Measurements from ENCODE around the gene PPP1R16B. TPM values are rescaled to one million over a fixed set of nuclear protein-coding genes. Genes with fewer than 3 reads are reported as not detected.
A peak's percentile ranks its signal among the peaks of the same experiment; 100 is the strongest.
"Not testable (repeated sequence)": the region's sequence is repeated elsewhere in the genome, so short reads cannot be mapped to it uniquely, and the experiment has no call there.

Gene PPP1R16B
- total and polyA plus RNA-seq, 5 donors from 2014 or later, result 16.5 to 84.1 (median 25.1) TPM

- Mint-ChIP-seq H3K27ac (peak overlapping the region; percentile 96 to 97 (median 97)), H3K27me3 (peaks cover 7% of the 10 kb centered on the region), H3K9me3 (no peaks in the 10 kb centered on the region), H3K36me3 (peaks cover 23% of the 10 kb centered on the region), H3K4me1 (peaks cover 34 to 70% (median 58%) of the 10 kb centered on the region in 4 donors), H3K4me3 (peak overlapping the region; percentile 84 to 98 (median 92))
- H3K27ac ChIP-seq (ENCODE audit: insufficient read depth, low read length, poor library complexity, severe bottlenecking), result peak overlapping the region; percentile 99
- no peaks in the 10 kb centered on the region for H3K27me3 ChIP-seq (ENCODE audit: control insufficient read depth, insufficient read depth, low read length)
- DNase-seq (peak; percentile 49 to 66 (median 52)), ATAC-seq (ENCODE audit: low read depth in 2 of 2) (peak in 1 of 2 donors; percentile 1)
- peaks cover 75% of the 10 kb centered on the region for H3K4me1 ChIP-seq (ENCODE audit: control insufficient read depth, insufficient read depth, low read length, poor library complexity, severe bottlenecking)
- H3K9me3 ChIP-seq (ENCODE audit: control insufficient read depth in 2 of 2, low read length in 2 of 2), result no peaks in the 10 kb centered on the region
- peak overlapping the region; percentile 71 for H3K4me3 ChIP-seq (ENCODE audit: low read depth, low read length)
- peaks cover 22% of the 10 kb centered on the region for H3K36me3 ChIP-seq (ENCODE audit: control insufficient read depth, insufficient read depth, low read length)
These were observed 1.6 kb downstream of the PPP1R16B start for GRCh38 chr20:38806855-38807655.

- no peak for DNase-seq
- Mint-ChIP-seq H3K4me1 (peaks cover 36 to 80% (median 58%) of the 10 kb centered on the region in 4 donors), H3K27me3 (peaks cover 3% of the 10 kb centered on the region), H3K9me3 (no peaks in the 10 kb centered on the region), H3K4me3 (peak overlapping the region; percentile 48 to 98 (median 69)), H3K27ac (peak overlapping the region; percentile 77 to 97 (median 85)), H3K36me3 (peaks cover 33% of the 10 kb centered on the region)
- Histone ChIP-seq H3K9me3 (ENCODE audit: control insufficient read depth in 2 of 2, low read length in 2 of 2) (no peaks in the 10 kb centered on the region), H3K36me3 (ENCODE audit: control insufficient read depth, insufficient read depth, low read length) (peaks cover 31% of the 10 kb centered on the region), H3K4me3 (ENCODE audit: low read depth, low read length) (peak overlapping the region; percentile 14), H3K4me1 (ENCODE audit: control insufficient read depth, insufficient read depth, low read length, poor library complexity, severe bottlenecking) (peaks cover 66% of the 10 kb centered on the region), H3K27me3 (ENCODE audit: control insufficient read depth, insufficient read depth, low read length) (no peaks in the 10 kb centered on the region), H3K27ac (ENCODE audit: insufficient read depth, low read length, poor library complexity, severe bottlenecking) (peak overlapping the region; percentile 45)
- no peak for ATAC-seq (ENCODE audit: low read depth in 2 of 2)
These were observed 4.4 kb downstream of the PPP1R16B start for GRCh38 chr20:38809942-38810341.

GRCh38 chr20:38810926-38811630 is 5.6 kb downstream of the PPP1R16B start:
- peak overlapping the region in 3 of 4 donors; percentile 54 to 98 (median 81) for H3K4me3 Mint-ChIP-seq
- H3K4me1 ChIP-seq (ENCODE audit: control insufficient read depth, insufficient read depth, low read length, poor library complexity, severe bottlenecking), result peaks cover 61% of the 10 kb centered on the region
- H3K36me3 ChIP-seq (ENCODE audit: control insufficient read depth, insufficient read depth, low read length), result peaks cover 35% of the 10 kb centered on the region
- H3K27ac Mint-ChIP-seq, result peak overlapping the region; percentile 59 to 97 (median 74)
- peak overlapping the region; percentile 21 for H3K4me3 ChIP-seq (ENCODE audit: low read depth, low read length)
- DNase-seq (no peak), ATAC-seq (ENCODE audit: low read depth in 2 of 2) (no peak)
- H3K27me3 Mint-ChIP-seq, result no peaks in the 10 kb centered on the region
- H3K36me3 Mint-ChIP-seq, result peaks cover 42% of the 10 kb centered on the region
- H3K9me3 Mint-ChIP-seq, result no peaks in the 10 kb centered on the region
- H3K27me3 ChIP-seq (ENCODE audit: control insufficient read depth, insufficient read depth, low read length), result no peaks in the 10 kb centered on the region
- H3K4me1 Mint-ChIP-seq, result peaks cover 47 to 89% (median 67%) of the 10 kb centered on the region in 4 donors
- no peak overlapping the region for H3K27ac ChIP-seq (ENCODE audit: insufficient read depth, low read length, poor library complexity, severe bottlenecking)
- H3K9me3 ChIP-seq (ENCODE audit: control insufficient read depth in 2 of 2, low read length in 2 of 2), result no peaks in the 10 kb centered on the region

GRCh38 chr20:38811769-38812168 is 6.3 kb downstream of the PPP1R16B start:
- Mint-ChIP-seq H3K36me3 (peaks cover 47% of the 10 kb centered on the region), H3K9me3 (no peaks in the 10 kb centered on the region), H3K4me1 (peaks cover 54 to 96% (median 73%) of the 10 kb centered on the region in 4 donors), H3K4me3 (peak overlapping the region in 2 of 4 donors; percentile 12 to 74), H3K27ac (peak overlapping the region in 2 of 3 donors; percentile 29 to 97), H3K27me3 (no peaks in the 10 kb centered on the region)
- no peaks in the 10 kb centered on the region for H3K9me3 ChIP-seq (ENCODE audit: control insufficient read depth in 2 of 2, low read length in 2 of 2)
- no peak for ATAC-seq (ENCODE audit: low read depth in 2 of 2)
- H3K27ac ChIP-seq (ENCODE audit: insufficient read depth, low read length, poor library complexity, severe bottlenecking), result peak overlapping the region; percentile 35
- H3K4me1 ChIP-seq (ENCODE audit: control insufficient read depth, insufficient read depth, low read length, poor library complexity, severe bottlenecking), result peaks cover 65% of the 10 kb centered on the region
- no peak for DNase-seq
- H3K4me3 ChIP-seq (ENCODE audit: low read depth, low read length), result peak overlapping the region; percentile 21
- H3K27me3 ChIP-seq (ENCODE audit: control insufficient read depth, insufficient read depth, low read length), result no peaks in the 10 kb centered on the region
- peaks cover 35% of the 10 kb centered on the region for H3K36me3 ChIP-seq (ENCODE audit: control insufficient read depth, insufficient read depth, low read length)

GRCh38 chr20:38812182-38812581 is 6.7 kb downstream of the PPP1R16B start:
- H3K27me3 Mint-ChIP-seq, result no peaks in the 10 kb centered on the region
- Histone ChIP-seq H3K9me3 (ENCODE audit: control insufficient read depth in 2 of 2, low read length in 2 of 2) (no peaks in the 10 kb centered on the region), H3K27ac (ENCODE audit: insufficient read depth, low read length, poor library complexity, severe bottlenecking) (peak overlapping the region; percentile 35), H3K27me3 (ENCODE audit: control insufficient read depth, insufficient read depth, low read length) (no peaks in the 10 kb centered on the region), H3K4me1 (ENCODE audit: control insufficient read depth, insufficient read depth, low read length, poor library complexity, severe bottlenecking) (peaks cover 65% of the 10 kb centered on the region), H3K36me3 (ENCODE audit: control insufficient read depth, insufficient read depth, low read length) (peaks cover 35% of the 10 kb centered on the region), H3K4me3 (ENCODE audit: low read depth, low read length) (peak overlapping the region; percentile 21)
- no peaks in the 10 kb centered on the region for H3K9me3 Mint-ChIP-seq
- H3K4me1 Mint-ChIP-seq, result peaks cover 58 to 97% (median 74%) of the 10 kb centered on the region in 4 donors
- H3K4me3 Mint-ChIP-seq, result peak overlapping the region in 1 of 4 donors; percentile 71
- ATAC-seq (ENCODE audit: low read depth in 2 of 2), result no peak
- peak overlapping the region in 1 of 3 donors; percentile 97 for H3K27ac Mint-ChIP-seq
- peaks cover 50% of the 10 kb centered on the region for H3K36me3 Mint-ChIP-seq
- DNase-seq, result no peak

- Histone ChIP-seq H3K4me3 (ENCODE audit: low read depth, low read length) (no peak overlapping the region), H3K4me1 (ENCODE audit: control insufficient read depth, insufficient read depth, low read length, poor library complexity, severe bottlenecking) (peaks cover 57% of the 10 kb centered on the region), H3K27ac (ENCODE audit: insufficient read depth, low read length, poor library complexity, severe bottlenecking) (no peak overlapping the region), H3K27me3 (ENCODE audit: control insufficient read depth, insufficient read depth, low read length) (no peaks in the 10 kb centered on the region), H3K36me3 (ENCODE audit: control insufficient read depth, insufficient read depth, low read length) (peaks cover 36% of the 10 kb centered on the region), H3K9me3 (ENCODE audit: control insufficient read depth in 2 of 2, low read length in 2 of 2) (no peaks in the 10 kb centered on the region)
- H3K27ac Mint-ChIP-seq, result peak overlapping the region; percentile 74 to 97 (median 86)
- peaks cover 58 to 97% (median 73%) of the 10 kb centered on the region in 4 donors for H3K4me1 Mint-ChIP-seq
- no peak for DNase-seq
- H3K9me3 Mint-ChIP-seq, result no peaks in the 10 kb centered on the region
- H3K27me3 Mint-ChIP-seq, result no peaks in the 10 kb centered on the region
- no peak for ATAC-seq (ENCODE audit: low read depth in 2 of 2)
- peaks cover 46% of the 10 kb centered on the region for H3K36me3 Mint-ChIP-seq
- H3K4me3 Mint-ChIP-seq, result peak overlapping the region in 3 of 4 donors; percentile 18 to 71 (median 38)
These were observed 7.4 kb downstream of the PPP1R16B start for GRCh38 chr20:38812709-38813573.

- Mint-ChIP-seq H3K4me1 (peaks cover 58 to 97% (median 74%) of the 10 kb centered on the region in 4 donors), H3K4me3 (peak overlapping the region in 2 of 4 donors; percentile 38 to 71), H3K27ac (peak overlapping the region; percentile 74 to 97 (median 86)), H3K36me3 (peaks cover 50% of the 10 kb centered on the region)
- not testable (repeated sequence) for ATAC-seq (ENCODE audit: low read depth in 2 of 2); H3K9me3 ChIP-seq (ENCODE audit: control insufficient read depth in 2 of 2, low read length in 2 of 2); H3K9me3 Mint-ChIP-seq; H3K27ac ChIP-seq (ENCODE audit: insufficient read depth, low read length, poor library complexity, severe bottlenecking); H3K4me3 ChIP-seq (ENCODE audit: low read depth, low read length); DNase-seq; H3K27me3 Mint-ChIP-seq; H3K27me3 ChIP-seq (ENCODE audit: control insufficient read depth, insufficient read depth, low read length)
- Histone ChIP-seq H3K4me1 (ENCODE audit: control insufficient read depth, insufficient read depth, low read length, poor library complexity, severe bottlenecking) (peaks cover 56% of the 10 kb centered on the region), H3K36me3 (ENCODE audit: control insufficient read depth, insufficient read depth, low read length) (peaks cover 40% of the 10 kb centered on the region)
These were observed 8.1 kb downstream of the PPP1R16B start for GRCh38 chr20:38813574-38813962.

Data from CD4-positive, CD25-positive, alpha-beta regulatory T cell (primary cell).